Activated CD8-positive, alpha-beta T cell treated with anti-CD3 and anti-CD28 coated beads for 36 hours (primary cell): ENCODE measurements around the gene ABHD16A. TPM values are rescaled to one million over a fixed set of nuclear protein-coding genes. Genes with fewer than 3 reads are reported as not detected.
A peak's percentile ranks its signal among the peaks of the same experiment; 100 is the strongest.

ENCODE experiments used
- ATAC-seq: fragments of 200-7000 bp; cut with Tn5 transposase; one replicate; pipeline ENCODE4 v1.10.0; 2021; ENCODE audit warnings: mild to moderate bottlenecking, moderate library complexity
- CTCF ChIA-PET: fragments of 350-600 bp; sonication (Branson Sonifier 250); formaldehyde crosslinking; loops from one replicate; lab custom pipeline; 2021; ENCODE audit warnings: antibody characterized with exemption; lab: Charles Lee
- POLR2A ChIA-PET: fragments of 350-600 bp; sonication (Branson Sonifier 250); formaldehyde crosslinking; loops from one replicate; lab custom pipeline; 2021; ENCODE audit warnings: antibody characterized with exemption; lab: Charles Lee
- DNase-seq: peaks from one replicate; pipeline ENCODE4 v3.0.0-alpha.2; 2020
- H3K27ac Mint-ChIP-seq: one replicate; pipeline ENCODE4 v1.8.0; 2021; ENCODE audit warnings: mild to moderate bottlenecking, mixed read lengths
- H3K27me3 Mint-ChIP-seq: one replicate; pipeline ENCODE4 v1.8.0; 2021; ENCODE audit warnings: mixed read lengths
- H3K36me3 Mint-ChIP-seq: one replicate; pipeline ENCODE4 v1.8.0; 2021; ENCODE audit warnings: low read depth, mixed read lengths
- H3K4me1 Mint-ChIP-seq: one replicate; pipeline ENCODE4 v1.8.0; 2021; ENCODE audit warnings: low read depth, mixed read lengths
- H3K4me3 Mint-ChIP-seq: one replicate; pipeline ENCODE4 v1.8.0; 2021; ENCODE audit warnings: mild to moderate bottlenecking, moderate library complexity, mixed read lengths
- H3K9me3 Mint-ChIP-seq: one replicate; pipeline ENCODE4 v1.8.0; 2021; ENCODE audit warnings: mixed read lengths
- intact Hi-C: fragments of 100-400 bp; cut with micrococcal nuclease; formaldehyde crosslinking; loops from one replicate; pipeline ENCODE4 v1.10.0; 2022
- total RNA-seq, 2 experiments: library from RNA; stranded (reverse); gene quantifications; one replicate each; pipeline ENCODE4 v1.2.3, GENCODE V29; 2021
- TF ChIP-seq, protein P1 (sequence below): fragments of 200-600 bp; IDR thresholded peaks from one replicate; pipeline ENCODE4 v1.8.0; 2022; ENCODE audit warnings: antibody characterized with exemption, mild to moderate bottlenecking

Gene ABHD16A
- total RNA-seq, 2 experiments from 2014 or later = 23.7 to 24.3 TPM

DNA sequence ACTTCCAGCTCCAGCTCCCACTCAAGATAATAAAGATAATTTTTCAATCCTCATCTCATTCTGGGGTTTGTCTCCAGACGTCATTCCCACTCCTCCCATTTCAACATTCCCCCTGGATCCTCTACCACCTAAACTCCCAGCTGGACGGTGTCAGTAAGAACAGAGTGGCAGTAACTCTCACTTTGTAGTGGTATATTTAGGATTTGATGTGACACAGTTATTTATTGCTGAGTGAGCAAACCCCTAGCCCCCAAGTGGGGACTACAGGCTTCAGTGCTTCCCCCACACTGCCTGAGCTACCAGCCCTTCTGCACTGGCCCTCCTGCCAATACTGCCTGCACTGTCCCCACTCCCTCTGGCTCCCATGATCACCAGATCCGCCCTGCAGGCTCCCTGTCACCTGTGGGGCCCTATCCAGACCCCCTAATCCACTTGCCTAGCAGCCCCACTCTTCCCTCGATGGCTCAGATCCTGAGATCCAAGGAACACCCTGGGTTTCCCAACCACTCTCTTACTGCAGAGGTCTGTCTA lies 44.9 kb downstream of the ABHD16A start:
- DNase-seq (no peak), ATAC-seq (no peak)
- ChIA-PET POLR2A (interaction anchor here (1.0 to 2.2 kb wide), 2 partner anchors 45 to 172 kb away, joined by 3 to 5 read pairs; partner anchors contain the start of gene ABHD16A), CTCF (interaction anchor here (1.0 to 1.3 kb wide), 2 partner anchors 107 to 113 kb away, joined by 3 read pairs; no protein-coding TSS in a partner anchor)
- intact Hi-C loops = no loop called here
- TF ChIP-seq, protein P1, sequence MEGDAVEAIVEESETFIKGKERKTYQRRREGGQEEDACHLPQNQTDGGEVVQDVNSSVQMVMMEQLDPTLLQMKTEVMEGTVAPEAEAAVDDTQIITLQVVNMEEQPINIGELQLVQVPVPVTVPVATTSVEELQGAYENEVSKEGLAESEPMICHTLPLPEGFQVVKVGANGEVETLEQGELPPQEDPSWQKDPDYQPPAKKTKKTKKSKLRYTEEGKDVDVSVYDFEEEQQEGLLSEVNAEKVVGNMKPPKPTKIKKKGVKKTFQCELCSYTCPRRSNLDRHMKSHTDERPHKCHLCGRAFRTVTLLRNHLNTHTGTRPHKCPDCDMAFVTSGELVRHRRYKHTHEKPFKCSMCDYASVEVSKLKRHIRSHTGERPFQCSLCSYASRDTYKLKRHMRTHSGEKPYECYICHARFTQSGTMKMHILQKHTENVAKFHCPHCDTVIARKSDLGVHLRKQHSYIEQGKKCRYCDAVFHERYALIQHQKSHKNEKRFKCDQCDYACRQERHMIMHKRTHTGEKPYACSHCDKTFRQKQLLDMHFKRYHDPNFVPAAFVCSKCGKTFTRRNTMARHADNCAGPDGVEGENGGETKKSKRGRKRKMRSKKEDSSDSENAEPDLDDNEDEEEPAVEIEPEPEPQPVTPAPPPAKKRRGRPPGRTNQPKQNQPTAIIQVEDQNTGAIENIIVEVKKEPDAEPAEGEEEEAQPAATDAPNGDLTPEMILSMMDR = no peak
- Mint-ChIP-seq H3K4me1 (peaks cover 70% of the 10 kb centered on the region), H3K27ac (peak overlapping the region; percentile 85), H3K27me3 (no peaks in the 10 kb centered on the region), H3K36me3 (peaks cover 62% of the 10 kb centered on the region), H3K4me3 (peak overlapping the region; percentile 98), H3K9me3 (no peaks in the 10 kb centered on the region)

DNA sequence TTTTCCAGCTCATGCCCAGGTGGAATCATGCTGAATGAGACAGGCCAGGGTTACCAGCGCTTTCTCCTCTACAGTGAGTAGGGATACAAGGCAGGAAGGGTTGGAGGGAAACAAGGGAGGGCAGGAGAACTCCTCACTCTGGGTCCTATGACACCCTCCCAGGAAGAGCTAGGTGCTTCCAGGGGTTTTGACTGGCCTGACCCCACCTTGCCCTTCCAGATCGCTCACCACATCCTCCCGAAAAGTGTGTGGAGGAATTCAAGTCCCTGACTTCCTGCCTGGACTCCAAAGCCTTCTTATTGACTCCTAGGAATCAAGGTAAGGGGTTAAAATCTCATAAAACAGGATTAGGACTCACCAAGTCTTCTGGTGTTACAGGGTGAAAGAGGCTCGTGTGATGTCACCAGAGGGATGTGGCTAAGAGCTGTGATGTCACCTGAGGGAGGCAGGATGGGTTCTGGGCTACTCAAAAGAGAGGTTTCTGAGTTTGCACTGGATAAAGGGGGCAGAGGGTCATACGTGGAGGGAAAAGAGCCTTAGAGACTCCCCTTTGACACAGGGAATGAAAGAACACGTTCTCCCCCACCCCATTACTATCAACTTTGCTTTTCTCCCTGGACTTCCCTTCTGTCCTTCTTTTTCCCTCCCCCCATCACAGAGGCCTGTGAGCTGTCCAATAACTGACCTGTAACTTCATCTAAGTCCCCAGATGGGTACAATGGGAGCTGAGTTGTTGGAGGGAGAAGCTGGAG lies 45.5 kb downstream of the ABHD16A start:
- ChIA-PET POLR2A (interaction anchor here (0.7 to 9.0 kb wide), 8 partner anchors 7 to 173 kb away, joined by 3 to 160 read pairs (median 3); partner anchors contain the start of genes ABHD16A, C6orf47, CSNK2B and GPANK1), CTCF (interaction anchor here (1.0 to 1.3 kb wide), 2 partner anchors 107 to 112 kb away, joined by 3 read pairs; no protein-coding TSS in a partner anchor)
- intact Hi-C loops = no loop called here
- Mint-ChIP-seq H3K27me3 (no peaks in the 10 kb centered on the region), H3K27ac (peak overlapping the region; percentile 85), H3K4me1 (peaks cover 68% of the 10 kb centered on the region), H3K9me3 (no peaks in the 10 kb centered on the region), H3K4me3 (peak overlapping the region; percentile 98), H3K36me3 (peaks cover 60% of the 10 kb centered on the region)
- ATAC-seq (no peak), DNase-seq (peak; percentile 74)
- TF ChIP-seq, protein P1 = no peak

DNA sequence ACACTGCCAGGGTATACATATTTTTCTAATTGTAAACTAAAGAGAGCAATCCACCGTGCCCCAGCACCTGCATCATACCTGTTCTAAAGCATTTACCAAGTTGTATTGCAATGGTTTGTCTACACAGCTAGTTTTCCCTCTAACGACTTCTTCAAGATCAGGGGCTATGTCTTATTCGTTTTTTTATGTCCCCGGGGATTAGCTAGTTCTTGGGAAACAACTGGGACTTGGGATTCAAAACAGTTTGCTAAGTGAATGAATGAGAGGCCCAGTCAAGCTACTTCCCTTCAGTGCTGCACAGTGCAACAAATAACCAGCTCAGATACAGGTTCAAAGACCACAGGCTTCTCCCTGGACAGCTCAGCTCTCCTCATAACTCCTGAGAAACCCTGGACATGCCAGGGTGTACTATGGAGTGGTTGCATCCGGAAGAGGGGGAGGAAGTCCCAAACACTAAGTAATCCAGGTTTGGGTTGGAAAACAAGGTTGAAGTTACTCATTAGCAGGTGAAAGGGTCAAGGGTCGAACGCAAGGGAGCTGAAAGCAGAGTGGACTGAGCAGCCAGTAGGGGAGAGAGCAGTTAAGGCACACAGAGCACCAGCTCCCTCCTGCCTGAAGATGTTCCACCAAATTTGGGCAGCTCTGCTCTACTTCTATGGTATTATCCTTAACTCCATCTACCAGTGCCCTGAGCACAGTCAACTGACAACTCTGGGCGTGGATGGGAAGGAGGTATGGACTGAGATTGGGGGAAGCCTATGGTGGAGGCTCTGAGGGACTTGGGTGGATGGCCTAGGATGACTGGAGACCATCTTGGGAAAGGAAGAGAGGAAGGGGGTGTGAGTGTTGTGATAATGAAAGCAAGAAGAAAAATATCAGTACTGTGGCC lies 47.5 kb downstream of the ABHD16A start, which contains the start of gene APOM:
Gene APOM, plus strand, starts transcription at position 546 of the 889 bp plus-strand sequence. Its CDS starts 73 bp downstream, at position 619.
- Mint-ChIP-seq H3K27ac (peak within 1 kb of the TSS; percentile 56), H3K27me3 (no peaks in the 10 kb centered on the region), H3K36me3 (peaks cover 57% of the 10 kb centered on the region), H3K4me1 (peaks cover 60% of the 10 kb centered on the region), H3K4me3 (no peak within 1 kb of the TSS), H3K9me3 (no peaks in the 10 kb centered on the region)
- POLR2A ChIA-PET = interaction anchor here (0.6 to 9.0 kb wide), 6 partner anchors 9 to 87 kb away, joined by 3 to 160 read pairs (median 4); partner anchors contain the start of genes C6orf47, CSNK2B and GPANK1
- DNase-seq (no peak), ATAC-seq (no peak)
- CTCF ChIA-PET = interaction anchor here (1.2 to 1.4 kb wide), 2 partner anchors 75 to 110 kb away, joined by 4 to 5 read pairs; partner anchors contain the start of gene ATP6V1G2
- intact Hi-C loops = no loop called here
- TF ChIP-seq, protein P1 = no peak

DNA sequence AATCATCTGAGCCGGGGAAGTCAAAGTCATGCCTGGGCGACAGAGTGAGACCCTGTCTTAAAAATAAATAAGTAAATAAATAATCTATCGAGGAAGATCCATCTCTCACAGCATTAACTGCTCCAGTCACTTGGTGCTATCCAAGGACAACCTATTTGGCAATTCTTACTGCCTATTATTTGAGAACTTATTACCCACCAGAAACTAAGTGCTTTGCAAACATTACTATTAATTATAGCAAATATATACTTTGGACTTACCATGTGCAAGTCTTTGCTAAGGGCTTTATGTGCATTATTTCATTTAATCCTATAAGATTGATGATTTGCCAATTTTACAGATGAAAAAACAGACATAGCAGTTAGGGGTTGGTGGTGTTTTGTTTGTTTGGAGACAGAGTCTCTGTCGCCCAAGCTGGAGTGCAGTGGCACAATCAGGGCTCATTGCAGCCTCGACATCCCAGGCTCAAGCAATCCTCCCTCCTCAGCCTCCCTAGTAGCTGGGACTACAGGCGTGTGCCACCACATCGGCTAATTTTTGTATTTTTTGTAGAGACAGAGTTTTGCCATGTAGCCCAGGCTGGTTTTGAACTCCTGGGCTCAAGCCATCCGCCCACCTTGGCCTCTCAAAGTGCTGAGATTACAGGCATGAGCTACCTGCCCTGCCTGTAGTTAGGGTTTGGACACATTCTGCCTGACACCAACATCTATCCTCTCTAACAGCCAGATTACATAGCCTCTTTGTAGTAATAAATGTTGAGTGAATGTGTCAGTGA lies 48.4 kb downstream of the ABHD16A start:
- H3K4me1 Mint-ChIP-seq = peaks cover 63% of the 10 kb centered on the region
- intact Hi-C loops = no loop called here
- H3K4me3 Mint-ChIP-seq = no peak overlapping the region
- ChIA-PET POLR2A (interaction anchor here (1.0 to 9.0 kb wide), 7 partner anchors 10 to 92 kb away, joined by 3 to 160 read pairs (median 7); partner anchors contain the start of genes ABHD16A, C6orf47, CSNK2B and GPANK1), CTCF (interaction anchor here (0.7 to 3.8 kb wide), 4 partner anchors 9 to 162 kb away, joined by 4 to 16 read pairs (median 4); partner anchors contain the start of gene GPANK1)
- H3K36me3 Mint-ChIP-seq = peaks cover 55% of the 10 kb centered on the region
- H3K27ac Mint-ChIP-seq = no peak overlapping the region
- H3K9me3 Mint-ChIP-seq = no peaks in the 10 kb centered on the region
- H3K27me3 Mint-ChIP-seq = no peaks in the 10 kb centered on the region
- no peak for DNase-seq
- TF ChIP-seq, protein P1 = no peak
- no peak for ATAC-seq
